ENCODE measurements around the gene FBRSL1. TPM values are rescaled to one million over a fixed set of nuclear protein-coding genes. Genes with fewer than 3 reads are reported as not detected.
A peak's percentile ranks its signal among the peaks of the same experiment; 100 is the strongest.

The FBRSL1 gene
- total and polyA plus RNA-seq, 9 of the 15 experiments (the other 6 are each of a cell fraction or from before 2014, with no cell fraction given) = 0.24 to 129 (median 7.3) TPM

DNA sequence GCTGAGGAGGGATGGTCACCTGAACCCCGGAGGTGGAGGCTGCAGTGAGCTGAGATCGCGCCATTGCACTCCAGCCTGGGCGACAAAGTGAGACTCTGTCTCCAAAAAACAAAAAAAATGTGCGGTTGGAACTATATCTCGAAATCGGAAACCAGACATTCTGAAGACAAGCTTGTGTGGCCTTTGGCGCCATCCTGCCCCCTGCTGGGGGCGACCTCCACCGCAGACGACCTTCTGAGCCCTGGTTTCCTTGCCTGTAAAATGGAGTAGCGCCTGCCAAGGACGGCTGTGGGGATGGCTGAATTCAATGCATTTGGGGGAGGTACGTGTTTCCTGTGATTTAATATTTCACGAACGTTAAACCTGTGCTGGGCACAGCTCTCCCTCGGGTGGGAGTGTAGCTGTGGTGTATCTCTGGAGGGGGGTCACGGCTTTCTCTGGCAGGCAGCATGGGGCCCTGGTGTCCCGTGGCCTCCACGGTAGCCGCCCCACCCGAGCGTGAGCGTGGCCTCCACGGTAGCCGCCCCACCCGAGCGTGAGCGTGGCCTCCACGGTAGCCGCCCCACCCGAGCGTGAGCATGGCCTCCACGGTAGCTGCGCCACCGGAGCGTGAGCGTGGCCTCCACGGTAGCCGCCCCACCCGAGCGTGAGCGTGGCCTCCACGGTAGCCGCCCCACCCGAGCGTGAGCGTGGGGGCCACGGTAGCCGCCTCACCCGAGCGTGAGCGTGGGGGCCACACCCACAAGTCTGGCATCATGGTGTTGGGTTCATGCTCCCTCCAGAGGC, 65.1 kb downstream of the FBRSL1 start:
- no peak overlapping the region for H3K9ac ChIP-seq (ENCODE audit: insufficient read depth in 1 of 2, low read depth in 2 of 2, low read length in 2 of 2)
- CTCF ChIA-PET (ENCODE audit: low intra/inter-chr PET ratio) = interaction anchor here (2.2 kb wide), 1 partner anchor 140 kb away, joined by 9 read pairs; no protein-coding TSS in a partner anchor
- peak; percentile 16 to 56; a peak in 3 of 4 replicates for TF ChIP-seq RAD21 (CRISPR knock-in tag; conservative IDR thresholded peaks at IDR 0.05 in 1 of 2, IDR thresholded peaks at IDR 0.05 in 1 of 2)
- 0 out of 2 replicates have a peak, but pooled peaks have one; percentile 29 for TF ChIP-seq NBN (IDR thresholded peaks at IDR 0.05; ENCODE audit: low read depth)
- peak; percentile 89 for TF ChIP-seq ESRRA (IDR thresholded peaks at IDR 0.05; ENCODE audit: borderline replicate concordance, low read depth)
- TF ChIP-seq, protein P1, sequence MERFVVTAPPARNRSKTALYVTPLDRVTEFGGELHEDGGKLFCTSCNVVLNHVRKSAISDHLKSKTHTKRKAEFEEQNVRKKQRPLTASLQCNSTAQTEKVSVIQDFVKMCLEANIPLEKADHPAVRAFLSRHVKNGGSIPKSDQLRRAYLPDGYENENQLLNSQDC (CRISPR knock-in tag; IDR thresholded peaks at IDR 0.05) = no peak
- no peak for TF ChIP-seq ESRRB (CRISPR knock-in tag; IDR thresholded peaks at IDR 0.05; ENCODE audit: borderline replicate concordance)
- no peak for TF ChIP-seq CBFA2T3 (IDR thresholded peaks at IDR 0.05)
- TF ChIP-seq, protein P2, sequence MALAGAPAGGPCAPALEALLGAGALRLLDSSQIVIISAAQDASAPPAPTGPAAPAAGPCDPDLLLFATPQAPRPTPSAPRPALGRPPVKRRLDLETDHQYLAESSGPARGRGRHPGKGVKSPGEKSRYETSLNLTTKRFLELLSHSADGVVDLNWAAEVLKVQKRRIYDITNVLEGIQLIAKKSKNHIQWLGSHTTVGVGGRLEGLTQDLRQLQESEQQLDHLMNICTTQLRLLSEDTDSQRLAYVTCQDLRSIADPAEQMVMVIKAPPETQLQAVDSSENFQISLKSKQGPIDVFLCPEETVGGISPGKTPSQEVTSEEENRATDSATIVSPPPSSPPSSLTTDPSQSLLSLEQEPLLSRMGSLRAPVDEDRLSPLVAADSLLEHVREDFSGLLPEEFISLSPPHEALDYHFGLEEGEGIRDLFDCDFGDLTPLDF (CRISPR knock-in tag; IDR thresholded peaks at IDR 0.05) = peak; percentile 39; the same call in 1 of the 2 replicates
- TF ChIP-seq ZBTB7A (IDR thresholded peaks at IDR 0.05; ENCODE audit: borderline replicate concordance, control insufficient read depth, low read depth, low read length) = 0 out of 2 replicates have a peak, but pooled peaks have one; percentile 33
- TF ChIP-seq POLR2G (IDR thresholded peaks at IDR 0.05; ENCODE audit: low read depth, low read length) = 0 out of 2 replicates have a peak, but pooled peaks have one; percentile 43
- TF ChIP-seq ZNF384 (IDR thresholded peaks at IDR 0.05; ENCODE audit: low read depth, low read length) = 0 out of 2 replicates have a peak, but pooled peaks have one; percentile 35
- no peak for TF ChIP-seq ZNF780A (CRISPR knock-in tag; IDR thresholded peaks at IDR 0.05)
- TF ChIP-seq GATA2 (CRISPR knock-in tag; IDR thresholded peaks at IDR 0.05) = peak; percentile 45; the same call in 1 of the 2 replicates
- peak in 1 of 2 experiments; percentile 33; a peak in 1 of 4 replicates for TF ChIP-seq MAZ (CRISPR knock-in tag; conservative IDR thresholded peaks at IDR 0.05 in 1 of 2, IDR thresholded peaks at IDR 0.05 in 1 of 2)

More for the DNA sequence above, 65.1 kb downstream of the FBRSL1 start:
- in situ Hi-C loops (cut with MboI) = loop anchor here (10.0 kb wide), 1 partner anchor 140 kb away; no protein-coding TSS in a partner anchor
- Histone ChIP-seq H3K36me3 (ENCODE audit: control insufficient read depth, insufficient read depth, low read length) (no peaks in the 10 kb centered on the region), H4K20me1 (replicated peaks; ENCODE audit: control insufficient read depth, insufficient read depth, low read length) (peaks cover 3% of the 10 kb centered on the region; the same call in 1 of the 2 replicates), H3K27ac (ENCODE audit: extremely low read depth, low read depth, low read length) (no peak overlapping the region), H3K4me1 (replicated peaks in 1 of 2; ENCODE audit: control insufficient read depth in 2 of 2, insufficient read depth in 2 of 2, low read length in 2 of 2) (peaks cover 0 to 75% of the 10 kb centered on the region in 2 experiments; a peak in 2 of 5 replicates), H3K4me3 (no peak overlapping the region), H3K4me2 (ENCODE audit: insufficient read depth, low read length) (no peak overlapping the region), H3K79me2 (ENCODE audit: control insufficient read depth, insufficient read depth, low read length) (peaks cover 2% of the 10 kb centered on the region), H3K27me3 (ENCODE audit: control insufficient read depth in 2 of 2, insufficient read depth in 2 of 2, low read length in 2 of 2) (no peaks in the 10 kb centered on the region), H2AFZ (ENCODE audit: low read depth, low read length) (no peak overlapping the region), H3K9me3 (replicated peaks; ENCODE audit: control insufficient read depth, insufficient read depth, low read depth, low read length) (no peaks in the 10 kb centered on the region), H3K9me1 (ENCODE audit: control insufficient read depth, insufficient read depth, low read length) (no peaks in the 10 kb centered on the region)
- DNase-seq (ENCODE audit: extremely low read depth in 1 of 4, low spot score in 3 of 4) (peak; percentile 63 to 74 (median 66)), ATAC-seq (peak; percentile 76), FAIRE-seq (peak; percentile 72)
- BruUV-seq (replicated peaks) = no TSS peak
- intact Hi-C loops (cut with micrococcal nuclease) = no loop called here
- POLR2A ChIA-PET = interaction anchor here (0.6 to 1.1 kb wide), 3 partner anchors 12 to 141 kb away, joined by 3 read pairs; no protein-coding TSS in a partner anchor
- 47% methylated on average over 26 of the region's 53 CpGs for WGBS (ENCODE audit: insufficient coverage, low coverage, missing lambda C conversion rate)
